DMS53 (cell line): ENCODE results near the gene SRSF7.
"Not testable (repeated sequence)": the region's sequence is repeated elsewhere in the genome, so short reads cannot be mapped to it uniquely, and the experiment has no call there.

Experiments
- DNase-seq: peaks from one replicate; lab custom pipeline; 2025; lab: John Stamatoyannopoulos, UW

Gene SRSF7

GRCh38 chr2:38731684-38732221 lies 19.4 kb downstream of the SRSF7 start:
- DNase-seq = peak; percentile 19

GRCh38 chr2:38731090-38731489 lies 20.1 kb downstream of the SRSF7 start:
- no peak for DNase-seq

- no peak for DNase-seq
These were observed 22.5 kb downstream of the SRSF7 start for GRCh38 chr2:38728694-38729093.

GRCh38 chr2:38727661-38728060 lies 23.5 kb downstream of the SRSF7 start:
- DNase-seq = no peak

GRCh38 chr2:38723173-38723572 lies 28.0 kb downstream of the SRSF7 start:
- DNase-seq = no peak

- no peak for DNase-seq
These were observed 28.7 kb downstream of the SRSF7 start for GRCh38 chr2:38722271-38723061.

- no peak for DNase-seq
These were observed 30.4 kb downstream of the SRSF7 start for GRCh38 chr2:38720613-38721241.

- no peak for DNase-seq
These were observed 31.5 kb downstream of the SRSF7 start for GRCh38 chr2:38719706-38720105.

GRCh38 chr2:38718601-38719000 lies 32.6 kb downstream of the SRSF7 start:
- no peak for DNase-seq

GRCh38 chr2:38716185-38716584 lies 35.0 kb downstream of the SRSF7 start:
- peak; percentile 33 for DNase-seq

- DNase-seq = not testable (repeated sequence)
These were observed 36.2 kb downstream of the SRSF7 start for GRCh38 chr2:38714941-38715340.

GRCh38 chr2:38713338-38713737 lies 37.8 kb downstream of the SRSF7 start:
- no peak for DNase-seq

GRCh38 chr2:38712871-38713270 lies 38.3 kb downstream of the SRSF7 start:
- no peak for DNase-seq

GRCh38 chr2:38712413-38712812 lies 38.7 kb downstream of the SRSF7 start:
- no peak for DNase-seq

- no peak for DNase-seq
These were observed 39.6 kb downstream of the SRSF7 start for GRCh38 chr2:38711558-38711957.

- no peak for DNase-seq
These were observed 41.5 kb downstream of the SRSF7 start for GRCh38 chr2:38709567-38710194.

GRCh38 chr2:38708900-38709566 lies 42.1 kb downstream of the SRSF7 start:
- no peak for DNase-seq

GRCh38 chr2:38708491-38708890 lies 42.7 kb downstream of the SRSF7 start:
- not testable (repeated sequence) for DNase-seq

- DNase-seq = no peak
These were observed 44.3 kb downstream of the SRSF7 start for GRCh38 chr2:38706846-38707345.

GRCh38 chr2:38704664-38705063 lies 46.5 kb downstream of the SRSF7 start:
- no peak for DNase-seq

- DNase-seq = not testable (repeated sequence)
These were observed 47.8 kb downstream of the SRSF7 start for GRCh38 chr2:38703336-38703735.

- DNase-seq = no peak
These were observed 48.7 kb downstream of the SRSF7 start for GRCh38 chr2:38702413-38702812.
